Loucy (cell line): ENCODE measurements around the gene WDR37.

Experiments
- CTCF ChIP-seq: fragments of 200-600 bp; sonication (generic); conservative IDR thresholded peaks from 2 replicates; pipeline ENCODE4 v1.5.1; 2014; ENCODE audit warnings: mild to moderate bottlenecking, antibody characterized with exemption, low read length
- EZH2phosphoT487 ChIP-seq: fragments of 200-600 bp; IDR thresholded peaks from 2 replicates; pipeline ENCODE4 v1.6.1; 2018; ENCODE audit warnings: antibody characterized with exemption, mild to moderate bottlenecking, moderate library complexity, borderline replicate concordance

- TF ChIP-seq CTCF = no peak
- TF ChIP-seq EZH2phosphoT487 = no peak
Observed at GRCh38 chr10:1103551-1103950, 47.4 kb downstream of the WDR37 start.
